Endothelial cell (in vitro differentiated cells): ENCODE results near the gene DNAI1. TPM values are rescaled to one million over a fixed set of nuclear protein-coding genes. Genes with fewer than 3 reads are reported as not detected.

Experiments
- DNase-seq: peaks from one replicate; pipeline ENCODE4 v3.0.0; 2021; ENCODE audit warnings: low spot score
- H3K27ac Mint-ChIP-seq: one replicate; pipeline ENCODE4 v1.8.0; 2021; ENCODE audit warnings: mixed read lengths, inconsistent platforms; ENCODE audit not compliant: unreplicated experiment
- H3K27me3 Mint-ChIP-seq: one replicate; pipeline ENCODE4 v1.8.0; 2021; ENCODE audit warnings: mild to moderate bottlenecking, moderate library complexity, mixed read lengths, inconsistent platforms; ENCODE audit not compliant: unreplicated experiment
- H3K36me3 Mint-ChIP-seq: one replicate; pipeline ENCODE4 v1.8.0; 2021; ENCODE audit warnings: mild to moderate bottlenecking, low read depth, mixed read lengths, inconsistent platforms; ENCODE audit not compliant: unreplicated experiment
- H3K4me1 Mint-ChIP-seq: one replicate; pipeline ENCODE4 v1.8.0; 2021; ENCODE audit warnings: mild to moderate bottlenecking, mixed read lengths, inconsistent platforms; ENCODE audit not compliant: unreplicated experiment
- H3K4me3 Mint-ChIP-seq: one replicate; pipeline ENCODE4 v1.8.0; 2021; ENCODE audit warnings: mild to moderate bottlenecking, mixed read lengths, inconsistent platforms; ENCODE audit not compliant: unreplicated experiment
- H3K9me3 Mint-ChIP-seq: one replicate; pipeline ENCODE4 v1.8.0; 2021; ENCODE audit warnings: mixed read lengths, inconsistent platforms; ENCODE audit not compliant: unreplicated experiment
- total RNA-seq: library from RNA; stranded (reverse); fragmentation: NEBNext Ultra II Directional; extraction: Animal tissue kit (Norgen Biotek cat#: 25700); gene quantifications from one replicate; pipeline ENCODE4 v1.2.1, GENCODE V29; 2021; ENCODE audit not compliant: unreplicated experiment
- TF ChIP-seq, protein P1 (sequence below): fragments of 200-600 bp; sonication (generic); IDR thresholded peaks from one replicate; pipeline ENCODE4 v1.5.0; 2021; ENCODE audit warnings: antibody characterized with exemption; ENCODE audit not compliant: unreplicated experiment

Gene DNAI1
- total RNA-seq, 1 donor from 2014 or later = 0.74 TPM

- no peak overlapping the region for H3K4me3 Mint-ChIP-seq
- H3K4me1 Mint-ChIP-seq = peaks cover 11% of the 10 kb centered on the region
- DNase-seq = peak; percentile 77
Measured at GRCh38 chr9:34500623-34501267, 42.1 kb downstream of the DNAI1 start.

DNA sequence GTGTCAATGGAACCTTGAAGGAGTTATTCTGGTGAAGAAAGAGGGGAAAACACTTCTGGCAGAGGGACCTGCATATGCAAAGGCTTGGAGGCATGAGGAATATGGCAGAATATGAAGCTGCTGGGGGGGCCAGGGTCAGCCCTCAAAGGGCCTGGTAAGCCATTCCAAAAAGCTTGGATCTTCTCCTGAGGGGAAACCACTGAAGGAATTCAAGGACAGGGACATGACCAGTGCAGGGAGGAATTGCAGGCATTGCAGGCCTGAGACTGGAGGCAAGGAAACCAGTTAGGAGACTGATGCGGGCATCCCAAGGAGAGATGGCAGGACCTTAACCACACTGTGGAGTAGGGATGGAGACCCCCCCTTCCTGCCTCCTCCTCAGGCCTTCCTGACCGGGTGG is 42.8 kb downstream of the DNAI1 start:
- H3K27ac Mint-ChIP-seq = no peak overlapping the region
- peaks cover 5% of the 10 kb centered on the region for H3K27me3 Mint-ChIP-seq
- DNase-seq = no peak
- TF ChIP-seq, protein P1, sequence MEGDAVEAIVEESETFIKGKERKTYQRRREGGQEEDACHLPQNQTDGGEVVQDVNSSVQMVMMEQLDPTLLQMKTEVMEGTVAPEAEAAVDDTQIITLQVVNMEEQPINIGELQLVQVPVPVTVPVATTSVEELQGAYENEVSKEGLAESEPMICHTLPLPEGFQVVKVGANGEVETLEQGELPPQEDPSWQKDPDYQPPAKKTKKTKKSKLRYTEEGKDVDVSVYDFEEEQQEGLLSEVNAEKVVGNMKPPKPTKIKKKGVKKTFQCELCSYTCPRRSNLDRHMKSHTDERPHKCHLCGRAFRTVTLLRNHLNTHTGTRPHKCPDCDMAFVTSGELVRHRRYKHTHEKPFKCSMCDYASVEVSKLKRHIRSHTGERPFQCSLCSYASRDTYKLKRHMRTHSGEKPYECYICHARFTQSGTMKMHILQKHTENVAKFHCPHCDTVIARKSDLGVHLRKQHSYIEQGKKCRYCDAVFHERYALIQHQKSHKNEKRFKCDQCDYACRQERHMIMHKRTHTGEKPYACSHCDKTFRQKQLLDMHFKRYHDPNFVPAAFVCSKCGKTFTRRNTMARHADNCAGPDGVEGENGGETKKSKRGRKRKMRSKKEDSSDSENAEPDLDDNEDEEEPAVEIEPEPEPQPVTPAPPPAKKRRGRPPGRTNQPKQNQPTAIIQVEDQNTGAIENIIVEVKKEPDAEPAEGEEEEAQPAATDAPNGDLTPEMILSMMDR = no peak
- no peaks in the 10 kb centered on the region for H3K36me3 Mint-ChIP-seq
- peaks cover 4% of the 10 kb centered on the region for H3K4me1 Mint-ChIP-seq
- no peak overlapping the region for H3K4me3 Mint-ChIP-seq
- no peaks in the 10 kb centered on the region for H3K9me3 Mint-ChIP-seq

More at GRCh38 chr9:34500623-34501267, 42.1 kb downstream of the DNAI1 start:
- H3K9me3 Mint-ChIP-seq = no peaks in the 10 kb centered on the region
- no peaks in the 10 kb centered on the region for H3K36me3 Mint-ChIP-seq
- TF ChIP-seq, protein P1 = peak; percentile 96
- peaks cover 5% of the 10 kb centered on the region for H3K27me3 Mint-ChIP-seq
- no peak overlapping the region for H3K27ac Mint-ChIP-seq

DNA sequence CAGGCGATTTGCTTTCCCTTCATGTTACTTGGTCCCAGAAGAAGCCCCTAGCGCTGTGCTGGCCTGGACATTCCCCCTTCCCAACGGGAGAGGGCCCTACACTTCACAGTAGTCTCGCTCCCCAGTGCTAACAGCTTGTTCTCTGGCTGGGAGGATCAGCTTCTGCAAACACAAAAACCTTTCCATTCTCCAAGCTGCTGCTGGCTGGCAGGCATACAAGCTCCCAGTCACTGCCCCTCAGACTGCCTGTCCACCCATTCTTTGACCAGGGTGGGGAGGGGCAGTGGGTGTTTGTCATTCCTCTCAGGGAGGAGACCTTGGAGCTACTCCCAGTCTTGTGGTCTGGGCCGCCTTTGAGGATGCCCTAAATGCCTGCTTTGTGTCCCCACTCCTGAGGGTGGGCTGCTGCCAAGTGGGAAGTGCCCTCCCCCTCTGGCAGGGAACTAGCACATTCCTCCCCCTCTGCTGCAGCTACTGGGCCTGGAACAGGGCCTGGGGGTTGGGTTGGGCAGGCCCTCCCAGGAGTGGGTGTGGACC is 43.4 kb downstream of the DNAI1 start:
- H3K9me3 Mint-ChIP-seq = no peaks in the 10 kb centered on the region
- peaks cover 5% of the 10 kb centered on the region for H3K27me3 Mint-ChIP-seq
- H3K36me3 Mint-ChIP-seq = no peaks in the 10 kb centered on the region
- no peak overlapping the region for H3K27ac Mint-ChIP-seq
- TF ChIP-seq, protein P1 = no peak
- no peaks in the 10 kb centered on the region for H3K4me1 Mint-ChIP-seq
- DNase-seq = no peak
- no peak overlapping the region for H3K4me3 Mint-ChIP-seq

DNA sequence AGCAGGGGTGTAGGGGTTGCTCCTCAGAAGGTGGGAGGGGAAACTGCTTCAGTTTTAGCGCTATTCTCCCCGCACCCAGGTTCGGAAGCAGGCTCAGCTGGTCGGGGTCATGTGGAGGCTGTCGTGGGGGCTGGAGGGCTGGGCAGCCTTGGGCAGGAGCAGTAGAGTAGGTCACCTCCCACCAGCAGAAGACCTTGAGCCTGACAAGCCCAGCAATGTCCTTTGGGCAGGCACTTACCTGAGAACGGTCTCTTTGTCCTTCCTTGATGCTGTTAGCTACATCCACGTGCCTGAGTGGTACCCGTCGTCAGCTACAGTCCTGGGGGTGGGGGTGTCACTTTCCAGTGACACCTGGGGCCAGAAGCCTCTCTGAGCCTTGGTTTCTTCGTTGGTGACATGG is 43.9 kb downstream of the DNAI1 start:
- Mint-ChIP-seq H3K4me1 (no peaks in the 10 kb centered on the region), H3K36me3 (no peaks in the 10 kb centered on the region), H3K9me3 (no peaks in the 10 kb centered on the region), H3K4me3 (no peak overlapping the region), H3K27ac (no peak overlapping the region), H3K27me3 (peaks cover 5% of the 10 kb centered on the region)
- DNase-seq = no peak
- TF ChIP-seq, protein P1 = no peak

DNA sequence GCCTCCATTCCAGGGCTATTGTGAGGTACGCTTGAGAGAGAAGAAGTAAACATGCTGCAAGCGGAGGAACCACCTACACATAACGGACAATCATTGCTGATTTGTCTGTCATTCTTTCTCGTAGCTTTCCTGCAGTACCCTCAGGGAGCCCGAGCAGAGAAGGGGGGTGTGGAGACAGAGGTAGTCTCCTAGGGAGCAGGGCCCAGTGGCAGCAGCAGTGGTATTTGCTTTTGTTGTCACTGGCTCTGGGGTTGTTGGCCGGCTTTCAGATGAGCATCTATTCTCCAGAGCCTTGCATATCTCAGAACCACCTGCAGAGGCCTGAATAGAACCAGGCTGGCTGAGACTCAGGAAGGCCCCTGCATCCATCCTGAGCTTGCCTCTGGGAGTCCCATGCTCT is 44.3 kb downstream of the DNAI1 start:
- Mint-ChIP-seq H3K27me3 (peaks cover 5% of the 10 kb centered on the region), H3K4me3 (no peak overlapping the region), H3K4me1 (no peaks in the 10 kb centered on the region), H3K27ac (no peak overlapping the region), H3K36me3 (no peaks in the 10 kb centered on the region), H3K9me3 (no peaks in the 10 kb centered on the region)
- TF ChIP-seq, protein P1 = no peak
- no peak for DNase-seq
